ENCODE measurements around the gene XPR1.

DNA sequence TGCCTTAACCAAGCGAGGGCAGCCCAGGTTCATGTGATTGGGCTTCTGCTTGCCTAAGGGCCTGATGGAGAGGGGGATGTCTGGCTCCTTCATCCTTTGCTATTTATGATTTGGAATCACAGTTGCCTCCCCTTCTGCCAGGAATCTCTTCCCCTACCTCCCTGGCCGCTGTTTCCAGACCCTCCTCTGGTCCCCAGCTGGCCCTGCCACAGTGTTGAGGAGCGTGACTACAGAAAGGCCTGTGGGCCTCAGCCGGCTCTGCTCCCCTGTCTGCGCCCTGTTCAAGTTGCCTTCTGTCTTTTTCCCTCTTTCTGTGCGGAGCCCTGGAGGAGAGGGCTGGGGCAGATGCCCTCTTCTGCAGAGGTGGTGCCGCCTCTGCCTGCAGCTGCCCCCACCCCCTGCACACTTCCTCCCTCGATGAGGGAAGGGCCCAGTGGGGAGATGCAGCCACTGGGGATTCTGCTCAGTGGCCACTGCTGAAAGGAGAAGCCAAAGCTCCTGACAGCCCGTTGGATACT, 287.4 kb downstream of the XPR1 start:
- TF ChIP-seq, protein P1, sequence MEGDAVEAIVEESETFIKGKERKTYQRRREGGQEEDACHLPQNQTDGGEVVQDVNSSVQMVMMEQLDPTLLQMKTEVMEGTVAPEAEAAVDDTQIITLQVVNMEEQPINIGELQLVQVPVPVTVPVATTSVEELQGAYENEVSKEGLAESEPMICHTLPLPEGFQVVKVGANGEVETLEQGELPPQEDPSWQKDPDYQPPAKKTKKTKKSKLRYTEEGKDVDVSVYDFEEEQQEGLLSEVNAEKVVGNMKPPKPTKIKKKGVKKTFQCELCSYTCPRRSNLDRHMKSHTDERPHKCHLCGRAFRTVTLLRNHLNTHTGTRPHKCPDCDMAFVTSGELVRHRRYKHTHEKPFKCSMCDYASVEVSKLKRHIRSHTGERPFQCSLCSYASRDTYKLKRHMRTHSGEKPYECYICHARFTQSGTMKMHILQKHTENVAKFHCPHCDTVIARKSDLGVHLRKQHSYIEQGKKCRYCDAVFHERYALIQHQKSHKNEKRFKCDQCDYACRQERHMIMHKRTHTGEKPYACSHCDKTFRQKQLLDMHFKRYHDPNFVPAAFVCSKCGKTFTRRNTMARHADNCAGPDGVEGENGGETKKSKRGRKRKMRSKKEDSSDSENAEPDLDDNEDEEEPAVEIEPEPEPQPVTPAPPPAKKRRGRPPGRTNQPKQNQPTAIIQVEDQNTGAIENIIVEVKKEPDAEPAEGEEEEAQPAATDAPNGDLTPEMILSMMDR (IDR thresholded peaks at IDR 0.05), result no peak
- no peak for TF ChIP-seq POLR2AphosphoS5 (IDR thresholded peaks at IDR 0.05)
- no peak for TF ChIP-seq EP300 (IDR thresholded peaks at IDR 0.05; ENCODE audit: low read depth)
- no peak for TF ChIP-seq POLR2A (IDR thresholded peaks at IDR 0.05)

Measured in transverse colon (tissue), 4 donors.